Caki2 (cell line): ENCODE measurements around the gene CD69. TPM values are rescaled to one million over a fixed set of nuclear protein-coding genes. Genes with fewer than 3 reads are reported as not detected.

ENCODE experiments used
- DNase-seq: peaks from one replicate; pipeline ENCODE4 v3.0.0-alpha.2; 2015; ENCODE audit warnings: low read depth
- in situ Hi-C: cut with HindIII; loops from 2 replicates; pipeline ENCODE4 v1.10.0; 2016; ENCODE audit warnings: low sequenced_read_pairs, low pct_unique_long_range_greater_than_20kb, mixed read lengths
- total RNA-seq: library from RNA; depleted of rRNA; stranded (reverse); fragments of >200 nt; shearing (Covaris generic); gene quantifications from 2 replicates; pipeline ENCODE4 v1.2.3, GENCODE V29; 2014; ENCODE audit warnings: low replicate concordance; rRNA removed

CD69 gene
- total RNA-seq: 0.71 and 4.1 TPM in 2 replicates

DNA sequence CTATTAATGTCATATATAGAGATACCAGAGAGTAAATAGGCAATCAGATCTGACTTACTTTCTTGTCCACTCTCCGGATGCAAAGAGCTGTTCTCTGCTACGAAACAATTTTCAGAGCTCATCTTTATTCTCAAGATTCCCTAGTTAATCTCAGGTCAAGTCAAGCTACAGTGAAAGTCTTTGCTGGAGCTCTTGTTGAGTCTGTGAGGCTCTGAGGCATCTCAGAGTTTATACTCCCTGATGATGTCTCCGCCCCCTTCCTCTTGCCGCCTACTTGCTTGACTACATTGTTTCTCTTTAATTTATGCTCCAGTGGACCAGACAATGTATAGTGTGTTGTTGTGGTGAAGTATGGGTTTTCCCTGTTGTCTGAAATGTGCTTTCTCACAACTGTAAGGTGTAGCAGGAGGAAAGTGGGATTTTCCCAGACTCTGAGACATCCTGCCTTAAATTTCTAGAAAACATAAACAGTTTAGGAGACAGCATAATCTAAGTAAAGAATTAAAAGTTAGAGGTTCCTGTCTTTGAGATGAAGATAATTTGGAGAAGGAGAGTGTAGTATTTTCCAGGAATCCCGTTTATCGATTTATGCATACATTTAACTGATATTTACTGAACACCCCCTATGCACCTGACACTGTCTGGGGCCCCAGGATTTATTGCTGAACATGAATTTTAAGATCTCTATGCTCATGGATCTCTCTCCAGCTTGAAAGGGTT lies at the start of gene CD69:
Gene CD69, minus strand, starts transcription at position 203 of the 720 bp plus-strand sequence. Its CDS starts 81 bp downstream, at position 122.
- DNase-seq: peak; percentile 79
- in situ Hi-C loops: no loop called here

- in situ Hi-C loops: no loop called here
- no peak for DNase-seq
Observed at GRCh38 chr12:9809866-9810265, 49.2 kb upstream of the CD69 start.

DNA sequence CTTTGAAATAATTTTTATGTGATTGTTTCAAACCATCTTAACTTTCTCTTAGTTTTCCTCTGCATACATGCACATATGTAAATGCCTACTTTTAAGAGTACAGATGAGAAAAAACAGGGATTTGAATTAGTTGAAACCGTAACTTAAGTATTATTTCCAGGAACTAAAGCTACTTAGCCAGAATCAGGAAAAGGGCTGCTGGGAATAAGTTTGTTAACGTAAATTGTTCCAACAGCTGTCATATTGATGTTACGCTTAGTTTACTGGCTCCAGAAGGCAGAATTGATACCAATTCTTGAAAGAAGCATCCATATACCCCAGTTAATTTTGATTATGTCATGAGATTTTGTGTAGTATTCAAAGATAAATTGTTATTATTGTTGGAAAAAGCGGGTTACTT lies 48.6 kb upstream of the CD69 start:
- in situ Hi-C loops: no loop called here
- DNase-seq: no peak

- in situ Hi-C loops: no loop called here
- no peak for DNase-seq
Observed at GRCh38 chr12:9808504-9808903, 47.8 kb upstream of the CD69 start.

GRCh38 chr12:9806714-9807113 lies 46.0 kb upstream of the CD69 start:
- DNase-seq: no peak
- in situ Hi-C loops: no loop called here

GRCh38 chr12:9805883-9806282 lies 45.2 kb upstream of the CD69 start:
- in situ Hi-C loops: no loop called here
- no peak for DNase-seq

GRCh38 chr12:9799961-9800360 lies 39.3 kb upstream of the CD69 start:
- DNase-seq: no peak
- in situ Hi-C loops: no loop called here

- DNase-seq: peak; percentile 67
- in situ Hi-C loops: no loop called here
Observed at GRCh38 chr12:9797722-9798619, 37.3 kb upstream of the CD69 start.

- in situ Hi-C loops: no loop called here
- DNase-seq: no peak
Observed at GRCh38 chr12:9796971-9797370, 36.3 kb upstream of the CD69 start.

DNA sequence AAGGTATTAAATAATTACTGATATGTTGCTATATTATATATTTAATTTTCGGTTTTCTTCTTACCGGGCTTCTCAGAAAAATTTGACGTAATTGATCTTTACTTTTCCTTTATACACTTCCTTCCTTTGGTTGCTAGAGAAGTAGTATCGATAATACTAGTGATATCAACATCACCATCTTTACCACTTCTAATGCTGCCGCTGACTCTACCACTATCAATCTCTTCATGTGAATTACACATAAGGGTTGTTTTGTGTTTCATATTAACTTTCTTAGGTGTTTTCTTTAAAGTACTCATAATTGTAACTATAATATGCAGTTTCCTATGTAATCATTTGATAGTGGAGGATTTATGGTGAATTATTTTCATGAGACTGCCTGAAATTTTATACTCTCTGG lies 35.6 kb upstream of the CD69 start:
- in situ Hi-C loops: no loop called here
- DNase-seq: no peak

DNA sequence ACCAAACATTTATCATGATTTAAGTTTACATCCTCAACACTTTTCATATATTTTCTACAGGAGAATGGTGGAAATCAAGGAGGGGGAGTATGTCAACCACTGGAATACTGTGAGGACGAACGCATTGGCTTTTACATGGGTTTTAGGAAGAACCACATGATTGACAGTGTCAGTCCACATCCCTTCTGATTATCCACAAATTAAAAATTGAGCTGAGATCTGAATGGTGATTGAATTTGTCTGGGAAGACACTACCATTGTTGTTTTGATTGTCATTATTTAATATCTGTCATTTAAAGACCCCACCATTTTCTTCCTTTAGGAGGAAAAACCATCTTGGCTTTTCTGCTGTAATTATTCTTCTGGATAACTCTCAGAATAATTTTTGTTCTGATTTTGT lies 35.2 kb upstream of the CD69 start:
- DNase-seq: no peak

GRCh38 chr12:9794484-9795093 lies 33.9 kb upstream of the CD69 start:
- in situ Hi-C loops: no loop called here

More for the DNA sequence above, 35.2 kb upstream of the CD69 start:
- in situ Hi-C loops: no loop called here

GRCh38 chr12:9793779-9794395 lies 33.2 kb upstream of the CD69 start:
- in situ Hi-C loops: no loop called here
- DNase-seq: no peak

More at GRCh38 chr12:9794484-9795093, 33.9 kb upstream of the CD69 start:
- no peak for DNase-seq

GRCh38 chr12:9792961-9793617 lies 32.4 kb upstream of the CD69 start:
- in situ Hi-C loops: no loop called here
- no peak for DNase-seq

DNA sequence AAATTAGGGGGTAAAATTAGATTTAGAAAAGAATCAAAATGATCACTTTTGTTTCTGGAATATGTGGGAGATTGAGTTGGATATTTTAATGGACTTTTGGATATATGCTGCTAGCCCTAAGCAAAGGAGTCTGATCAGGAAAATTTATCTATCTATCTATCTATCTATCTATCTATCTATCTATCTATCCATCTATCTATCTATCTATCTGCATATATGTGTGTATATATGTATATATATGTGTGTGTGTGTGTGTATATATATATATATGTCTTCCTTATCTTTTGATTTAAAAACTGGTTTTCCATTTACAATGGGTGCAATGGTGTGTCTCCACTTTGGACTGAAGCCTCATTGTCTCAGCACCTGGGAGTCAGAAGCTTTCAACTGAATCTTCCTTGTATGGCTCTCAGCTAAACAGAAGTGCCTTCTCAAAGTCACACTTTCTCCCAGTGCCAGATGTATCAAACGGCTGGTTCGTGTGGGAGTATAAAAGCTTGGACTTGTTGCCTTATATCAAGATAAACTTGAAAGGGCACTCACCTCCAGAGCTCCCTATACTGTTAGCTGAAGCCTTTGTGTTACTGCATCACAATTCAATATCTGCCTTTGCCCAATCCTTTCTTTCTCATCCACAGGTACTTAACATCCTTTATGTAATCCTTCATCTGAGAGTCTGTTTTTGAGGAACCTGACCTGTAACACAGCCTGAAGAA lies 31.6 kb upstream of the CD69 start:
- in situ Hi-C loops: no loop called here
- DNase-seq: no peak

GRCh38 chr12:9786726-9787717 lies 26.3 kb upstream of the CD69 start:
- DNase-seq: no peak
- in situ Hi-C loops: no loop called here
